ENCODE measurements around the gene METTL9. TPM values are rescaled to one million over a fixed set of nuclear protein-coding genes. Genes with fewer than 3 reads are reported as not detected.
A peak's percentile ranks its signal among the peaks of the same experiment; 100 is the strongest.

METTL9 gene
- total RNA-seq, 2 donors from 2014 or later = 98.6 to 100 TPM

GRCh38 chr16:21653571-21653970 lies 54.2 kb downstream of the METTL9 start:
- no peak overlapping the region for H3K27ac ChIP-seq
- no peak overlapping the region for H3K4me3 ChIP-seq

GRCh38 chr16:21654466-21654865 lies 55.1 kb downstream of the METTL9 start:
- no peak for ATAC-seq (ENCODE audit: insufficient number of reproducible peaks, low FRiP score, low read depth)
- H3K27ac ChIP-seq = no peak overlapping the region

More at GRCh38 chr16:21653571-21653970, 54.2 kb downstream of the METTL9 start:
- no peak for ATAC-seq (ENCODE audit: insufficient number of reproducible peaks, low FRiP score, low read depth)
- no peaks in the 10 kb centered on the region for H3K4me1 ChIP-seq (ENCODE audit: control insufficient read depth in 1 of 2, low read depth in 2 of 2)
- DNase-seq (ENCODE audit: low spot score) = no peak
- H3K9me3 ChIP-seq = no peaks in the 10 kb centered on the region
- H3K27me3 ChIP-seq (replicated peaks; ENCODE audit: insufficient read depth) = no peaks in the 10 kb centered on the region
- TF ChIP-seq CTCF (IDR thresholded peaks at IDR 0.05) = no peak
- H3K36me3 ChIP-seq = no peaks in the 10 kb centered on the region

GRCh38 chr16:21654881-21655280 lies 55.5 kb downstream of the METTL9 start:
- Histone ChIP-seq H3K27me3 (replicated peaks; ENCODE audit: insufficient read depth) (no peaks in the 10 kb centered on the region), H3K9me3 (no peaks in the 10 kb centered on the region), H3K4me1 (ENCODE audit: control insufficient read depth in 1 of 2, low read depth in 2 of 2) (no peaks in the 10 kb centered on the region), H3K27ac (no peak overlapping the region), H3K4me3 (no peak overlapping the region), H3K36me3 (no peaks in the 10 kb centered on the region)
- DNase-seq (ENCODE audit: low spot score) (no peak), ATAC-seq (ENCODE audit: insufficient number of reproducible peaks, low FRiP score, low read depth) (no peak)
- no peak for TF ChIP-seq CTCF (IDR thresholded peaks at IDR 0.05)

More at GRCh38 chr16:21654466-21654865, 55.1 kb downstream of the METTL9 start:
- no peaks in the 10 kb centered on the region for H3K36me3 ChIP-seq
- no peak for TF ChIP-seq CTCF (IDR thresholded peaks at IDR 0.05)
- H3K27me3 ChIP-seq (replicated peaks; ENCODE audit: insufficient read depth) = no peaks in the 10 kb centered on the region
- H3K4me3 ChIP-seq = no peak overlapping the region
- H3K4me1 ChIP-seq (ENCODE audit: control insufficient read depth in 1 of 2, low read depth in 2 of 2) = no peaks in the 10 kb centered on the region
- H3K9me3 ChIP-seq = no peaks in the 10 kb centered on the region
- no peak for DNase-seq (ENCODE audit: low spot score)

GRCh38 chr16:21656795-21657768 lies 57.7 kb downstream of the METTL9 start:
- Histone ChIP-seq H3K4me3 (no peak overlapping the region), H3K27me3 (replicated peaks; ENCODE audit: insufficient read depth) (no peaks in the 10 kb centered on the region), H3K4me1 (ENCODE audit: control insufficient read depth in 1 of 2, low read depth in 2 of 2) (no peaks in the 10 kb centered on the region), H3K9me3 (no peaks in the 10 kb centered on the region), H3K36me3 (no peaks in the 10 kb centered on the region), H3K27ac (no peak overlapping the region)
- no peak for DNase-seq (ENCODE audit: low spot score)
- peak; percentile 71 for TF ChIP-seq CTCF (IDR thresholded peaks at IDR 0.05)
- peak; percentile 46 for ATAC-seq (ENCODE audit: insufficient number of reproducible peaks, low FRiP score, low read depth)

GRCh38 chr16:21659124-21659523 lies 59.7 kb downstream of the METTL9 start:
- TF ChIP-seq CTCF (IDR thresholded peaks at IDR 0.05) = no peak
- DNase-seq (ENCODE audit: low spot score) = no peak
- H3K9me3 ChIP-seq = no peaks in the 10 kb centered on the region
- no peak for ATAC-seq (ENCODE audit: insufficient number of reproducible peaks, low FRiP score, low read depth)
- peaks cover under 1% of the 10 kb centered on the region for H3K27me3 ChIP-seq (replicated peaks; ENCODE audit: insufficient read depth)
- peaks cover 3 to 4% of the 10 kb centered on the region in 2 donors for H3K4me1 ChIP-seq (ENCODE audit: control insufficient read depth in 1 of 2, low read depth in 2 of 2)
- H3K4me3 ChIP-seq = no peak overlapping the region
- H3K27ac ChIP-seq = no peak overlapping the region
- H3K36me3 ChIP-seq = no peaks in the 10 kb centered on the region
